Spinal cord (tissue), 10 donors: ENCODE measurements around the gene BLVRB. TPM values are rescaled to one million over a fixed set of nuclear protein-coding genes. Genes with fewer than 3 reads are reported as not detected.
"Not testable (repeated sequence)": the region's sequence is repeated elsewhere in the genome, so short reads cannot be mapped to it uniquely, and the experiment has no call there.

Experiments used
- DNase-seq, 6 donors: peaks; one replicate each; pipeline versions ENCODE4 v3.0.0 to v3.0.0-alpha.2; 2013 to 2015; ENCODE audit warnings: low spot score in 6 of 6, low read depth in 4 of 6
- H3K27ac ChIP-seq: one replicate; pipeline ENCODE4 v1.5.1; 2013; ENCODE audit warnings: low read depth, low read length, control low read depth
- H3K27me3 ChIP-seq: one replicate; pipeline ENCODE4 v1.6.1; 2013; ENCODE audit warnings: low read length; ENCODE audit not compliant: control insufficient read depth, insufficient read depth
- H3K36me3 ChIP-seq: one replicate; pipeline ENCODE4 v1.6.1; 2013; ENCODE audit warnings: low read length; ENCODE audit not compliant: control insufficient read depth, insufficient read depth
- H3K4me1 ChIP-seq: one replicate; pipeline ENCODE4 v1.6.1; 2013; ENCODE audit warnings: low read length; ENCODE audit not compliant: control insufficient read depth, insufficient read depth
- H3K4me3 ChIP-seq: one replicate; pipeline ENCODE4 v1.5.1; 2013; ENCODE audit warnings: low read depth, low read length, control low read depth
- H3K9me3 ChIP-seq: one replicate; pipeline ENCODE4 v1.6.1; 2013; ENCODE audit warnings: low read length; ENCODE audit not compliant: control insufficient read depth, insufficient read depth
- WGBS: methylation state at CpG from one replicate; pipeline ENCODE4 v1.1.5; 2013; ENCODE audit warnings: missing lambda C conversion rate; ENCODE audit not compliant: insufficient coverage; 5-methylcytosine and 5-hydroxymethylcytosine counted together
- polyA plus RNA-seq, 2 donors: library from polyadenylated mRNA; unstranded; fragments of 120-200 nt; gene quantifications; one replicate each; pipeline ENCODE4 v1.2.1, GENCODE V29; 2013; ENCODE audit not compliant: insufficient read length in 2 of 2
- total RNA-seq, 2 donors: library from RNA; depleted of rRNA in 1 of 2; stranded (reverse); fragments of 120-200 nt in 1 of 2; fragments of >200 nt in 1 of 2; gene quantifications; one replicate each; pipeline versions ENCODE4 v1.2.3 to v1.2.4, GENCODE V29; 2013 to 2014
- donor health status: healthy.

The BLVRB gene
- total and polyA plus RNA-seq, 4 donors = 23.0 to 102 (median 49.1) TPM

DNA sequence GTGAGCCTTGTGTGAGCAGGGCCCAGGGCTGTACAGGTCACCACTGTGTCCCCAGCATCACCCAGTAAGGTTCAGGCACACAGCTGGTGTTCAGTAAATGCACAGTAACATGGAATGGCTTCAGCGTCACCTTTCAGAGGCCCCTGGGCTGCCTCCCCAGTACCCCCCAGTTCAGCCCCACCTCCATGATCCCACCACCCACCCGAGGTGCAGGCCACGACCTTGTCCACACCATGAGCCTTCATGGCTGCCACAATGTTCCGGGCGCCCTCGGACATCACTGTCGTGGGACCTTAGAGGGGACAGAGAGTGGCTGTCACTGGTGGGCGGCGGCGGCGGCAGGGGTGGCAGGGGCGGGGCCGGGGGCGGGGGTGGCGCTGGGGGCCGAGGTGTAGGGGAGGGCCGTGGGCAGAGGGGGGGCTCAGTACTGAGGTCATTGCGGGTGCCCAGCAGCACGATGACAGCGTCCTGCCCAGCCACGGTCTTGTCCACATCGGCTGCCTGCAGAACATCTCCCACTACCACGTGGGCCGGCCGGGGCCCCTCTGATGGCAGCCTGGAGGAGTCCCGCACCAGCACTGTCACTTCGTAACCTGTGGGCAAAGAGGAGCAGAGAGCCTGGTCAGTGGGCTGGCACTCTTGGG lies 7.5 kb downstream of the BLVRB start:
- no peak for DNase-seq
- H3K27ac ChIP-seq = no peak overlapping the region
- H3K4me3 ChIP-seq = no peak overlapping the region
- no peaks in the 10 kb centered on the region for H3K27me3 ChIP-seq
- H3K4me1 ChIP-seq = no peaks in the 10 kb centered on the region
- H3K36me3 ChIP-seq = no peaks in the 10 kb centered on the region
- 88% methylated on average over 16 of the region's 27 CpGs for WGBS
- H3K9me3 ChIP-seq = no peaks in the 10 kb centered on the region

DNA sequence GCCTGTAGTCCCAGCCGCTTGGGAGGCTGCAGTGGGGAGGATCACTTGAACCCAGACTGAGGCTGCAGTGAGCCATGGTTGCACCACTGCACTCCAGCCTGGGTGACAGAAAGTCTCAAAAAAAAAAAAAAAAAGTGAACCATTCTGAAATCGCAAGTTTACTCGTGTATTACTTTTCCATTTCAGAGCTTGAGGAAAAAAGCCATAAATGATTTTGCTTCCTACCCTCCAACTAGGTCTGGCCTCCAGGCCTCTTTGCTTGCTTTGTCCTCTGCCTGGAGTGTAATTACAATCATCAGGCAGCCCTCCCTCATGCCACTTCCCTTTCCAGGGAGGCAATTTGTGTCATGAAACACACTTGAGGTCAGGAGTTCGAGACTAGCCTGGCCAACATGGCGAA lies 8.5 kb downstream of the BLVRB start:
- H3K9me3 ChIP-seq = no peaks in the 10 kb centered on the region
- no peak for DNase-seq
- H3K27me3 ChIP-seq = no peaks in the 10 kb centered on the region
- 93% methylated on average over 3 of the region's 5 CpGs for WGBS
- no peak overlapping the region for H3K27ac ChIP-seq
- H3K4me3 ChIP-seq = no peak overlapping the region
- no peaks in the 10 kb centered on the region for H3K36me3 ChIP-seq
- H3K4me1 ChIP-seq = no peaks in the 10 kb centered on the region

GRCh38 chr19:40453943-40454342 lies 11.6 kb downstream of the BLVRB start:
- H3K36me3 ChIP-seq, DNase-seq, H3K4me1 ChIP-seq, H3K27ac ChIP-seq, H3K4me3 ChIP-seq, H3K9me3 ChIP-seq, H3K27me3 ChIP-seq: not testable (repeated sequence)
- WGBS = 95% methylated on average over 4 of the region's 6 CpGs

DNA sequence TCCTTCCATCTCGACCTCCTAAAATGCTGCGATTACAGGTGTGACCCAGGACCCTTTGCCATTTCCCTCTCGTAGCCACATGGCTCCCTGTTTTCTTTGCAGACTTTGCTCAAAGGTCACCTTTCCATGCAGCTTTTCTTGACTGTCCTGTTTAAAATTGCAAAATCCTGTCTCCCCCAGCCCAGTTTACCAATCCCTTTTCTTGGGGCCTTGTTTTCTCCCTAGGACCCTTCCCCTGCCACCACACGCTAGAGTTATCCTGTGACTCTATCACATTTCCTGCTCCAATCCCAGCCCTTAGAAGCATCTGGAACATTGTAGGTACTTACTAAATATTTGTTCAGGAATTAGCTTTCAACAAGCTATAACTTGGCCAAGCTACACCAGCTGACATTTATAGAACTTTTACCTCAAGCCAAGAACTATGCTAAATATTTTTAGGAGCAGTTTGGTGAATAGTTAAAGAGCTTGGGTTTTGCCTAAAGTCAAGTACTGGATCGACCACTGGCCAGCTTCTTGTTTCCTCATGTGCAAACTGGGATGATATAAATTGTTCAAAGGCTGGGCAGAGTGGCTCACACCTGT lies 12.3 kb downstream of the BLVRB start:
- no peaks in the 10 kb centered on the region for H3K9me3 ChIP-seq
- WGBS = 95% methylated on average over 4 of the region's 5 CpGs
- no peaks in the 10 kb centered on the region for H3K36me3 ChIP-seq

DNA sequence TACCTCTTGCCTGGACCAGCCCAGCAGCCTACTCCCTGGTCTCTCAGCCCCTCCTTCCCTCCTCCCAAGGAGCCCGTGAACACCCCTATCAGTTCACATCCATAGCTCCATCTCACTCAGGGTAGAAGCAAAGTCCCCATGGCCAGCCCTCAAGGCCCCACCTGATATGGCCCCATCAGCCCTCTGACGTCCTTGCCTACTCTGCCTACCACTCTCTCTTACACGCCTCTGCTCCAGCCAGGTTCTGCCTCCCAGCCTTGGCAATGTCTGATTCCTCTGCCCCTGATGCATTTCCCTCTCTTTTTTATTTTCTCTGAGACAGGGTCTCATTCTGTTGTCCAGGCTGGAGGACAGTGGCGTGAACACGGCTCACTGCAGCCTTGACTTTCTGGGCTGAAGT lies 13.5 kb downstream of the BLVRB start:
- no peak overlapping the region for H3K27ac ChIP-seq
- no peaks in the 10 kb centered on the region for H3K9me3 ChIP-seq
- 55% methylated on average over 5 of the region's 5 CpGs for WGBS
- no peak for DNase-seq
- no peak overlapping the region for H3K4me3 ChIP-seq
- H3K36me3 ChIP-seq = peaks cover 3% of the 10 kb centered on the region
- no peaks in the 10 kb centered on the region for H3K27me3 ChIP-seq
- H3K4me1 ChIP-seq = no peaks in the 10 kb centered on the region

More for the DNA sequence above, 12.3 kb downstream of the BLVRB start:
- H3K4me1 ChIP-seq = no peaks in the 10 kb centered on the region
- no peak overlapping the region for H3K27ac ChIP-seq
- H3K4me3 ChIP-seq = no peak overlapping the region
- DNase-seq = no peak
- no peaks in the 10 kb centered on the region for H3K27me3 ChIP-seq

DNA sequence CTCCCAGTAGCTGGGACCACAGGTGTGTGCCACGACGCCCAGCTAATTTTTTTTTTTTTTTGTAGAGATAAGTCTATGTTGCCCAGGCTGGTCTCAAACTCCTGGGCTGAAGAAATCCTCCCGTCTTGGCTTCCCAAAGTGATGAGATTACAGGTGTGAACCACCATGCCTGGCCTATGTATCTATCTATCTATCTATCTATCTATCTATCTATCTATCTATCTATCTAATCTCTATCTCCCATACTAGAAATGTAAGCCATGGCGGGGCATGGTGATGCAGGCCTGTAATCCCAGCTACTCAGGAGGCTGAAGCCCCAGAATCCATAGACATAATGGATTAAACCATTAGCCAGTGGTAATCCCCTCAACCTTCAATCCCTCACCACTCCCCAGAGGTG lies 14.9 kb downstream of the BLVRB start:
- Histone ChIP-seq H3K36me3 (peaks cover 3% of the 10 kb centered on the region), H3K9me3 (no peaks in the 10 kb centered on the region), H3K27ac (no peak overlapping the region), H3K4me1 (no peaks in the 10 kb centered on the region), H3K27me3 (no peaks in the 10 kb centered on the region), H3K4me3 (no peak overlapping the region)
- 100% methylated on average over 2 of the region's 4 CpGs for WGBS
- DNase-seq = no peak

DNA sequence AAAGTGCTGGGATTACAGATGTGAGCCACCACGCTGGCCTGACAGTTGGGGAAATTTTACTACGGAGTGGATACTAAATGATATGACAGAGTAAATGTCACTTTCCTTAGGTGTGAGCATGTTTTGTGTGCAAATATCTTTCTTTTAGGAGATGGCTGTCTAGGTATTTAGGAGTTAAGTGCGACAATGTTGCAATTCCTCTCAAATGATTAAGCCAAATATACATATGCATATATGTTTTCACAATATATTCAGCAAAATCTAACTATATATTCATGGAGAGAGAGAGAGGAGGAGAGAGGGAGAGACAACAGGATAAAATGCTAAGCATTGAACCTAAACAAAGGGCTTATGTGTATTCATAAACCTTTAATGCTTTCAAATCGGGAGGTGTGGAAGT lies 16.0 kb downstream of the BLVRB start:
- WGBS = 87% methylated on average over 3 of the region's 4 CpGs
- Histone ChIP-seq H3K4me3 (no peak overlapping the region), H3K27me3 (no peaks in the 10 kb centered on the region), H3K9me3 (no peaks in the 10 kb centered on the region), H3K36me3 (peaks cover 3% of the 10 kb centered on the region), H3K4me1 (peaks cover 6% of the 10 kb centered on the region), H3K27ac (no peak overlapping the region)
- DNase-seq = no peak

- Histone ChIP-seq H3K27ac (no peak overlapping the region), H3K9me3 (no peaks in the 10 kb centered on the region), H3K4me3 (no peak overlapping the region), H3K27me3 (no peaks in the 10 kb centered on the region), H3K36me3 (peaks cover 10% of the 10 kb centered on the region), H3K4me1 (peaks cover 16% of the 10 kb centered on the region)
- whole genome bisulfite sequencing = 74% methylated on average over 7 of the region's 8 CpGs
- no peak for DNase-seq
Observed at GRCh38 chr19:40446263-40446784, 19.2 kb downstream of the BLVRB start.

DNA sequence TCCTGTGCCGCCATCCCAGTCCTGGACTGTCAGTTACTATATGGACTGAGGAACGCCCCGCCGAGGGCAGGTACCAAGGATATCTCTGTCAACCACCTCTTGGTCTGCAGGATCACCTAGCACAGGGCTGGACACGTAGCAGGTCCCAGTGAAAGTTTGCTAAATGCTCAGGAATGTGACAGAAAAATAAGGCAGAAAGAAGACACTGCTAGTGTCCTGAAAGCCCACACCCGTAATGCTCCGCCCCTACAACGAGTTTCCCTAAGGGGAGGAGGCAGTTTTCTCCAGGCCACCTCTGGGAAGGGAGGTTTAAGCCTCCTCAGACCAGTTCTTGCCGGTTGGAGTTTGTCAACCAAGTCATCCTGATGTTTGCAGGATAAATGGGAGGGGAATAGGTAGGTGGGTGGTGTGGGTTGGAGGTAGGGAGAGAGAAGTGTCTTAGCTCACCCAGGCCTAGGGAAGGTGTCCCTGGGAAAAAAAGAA lies 19.7 kb downstream of the BLVRB start:
- no peaks in the 10 kb centered on the region for H3K9me3 ChIP-seq
- H3K27me3 ChIP-seq = no peaks in the 10 kb centered on the region
- WGBS = 72% methylated on average over 7 of the region's 9 CpGs
- H3K4me1 ChIP-seq = peaks cover 16% of the 10 kb centered on the region
- H3K27ac ChIP-seq = peak overlapping the region; percentile 42
- peak in 1 of 6 donors; percentile 26 for DNase-seq
- no peak overlapping the region for H3K4me3 ChIP-seq
- H3K36me3 ChIP-seq = peaks cover 15% of the 10 kb centered on the region

DNA sequence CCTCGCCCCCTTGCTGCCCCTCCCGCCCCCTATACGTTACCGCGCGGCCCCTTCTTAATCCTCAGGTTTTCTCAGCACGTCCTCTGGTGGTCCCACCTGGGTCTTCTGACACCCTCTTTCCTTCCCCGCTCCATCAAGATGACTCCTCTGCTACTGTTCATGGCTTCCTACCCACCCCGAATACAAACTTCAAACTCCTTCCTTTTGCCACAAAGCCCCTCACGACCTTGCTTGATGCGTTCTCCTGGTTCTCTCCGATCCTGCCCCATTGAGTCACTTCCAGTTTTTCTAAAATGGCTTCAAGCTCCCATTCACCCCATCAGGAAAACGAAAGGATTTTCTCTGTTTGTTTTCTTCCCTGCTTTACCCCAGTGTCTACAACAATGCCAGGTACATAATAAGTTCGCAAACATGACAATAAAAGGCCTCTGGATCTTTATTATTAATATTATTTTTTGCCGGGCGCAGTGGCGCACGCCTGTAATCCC lies 20.7 kb downstream of the BLVRB start:
- peaks cover 20% of the 10 kb centered on the region for H3K36me3 ChIP-seq
- under 1% methylated on average over 12 of the region's 18 CpGs for WGBS

More for the DNA sequence above, 20.7 kb downstream of the BLVRB start:
- H3K27me3 ChIP-seq = no peaks in the 10 kb centered on the region
- no peaks in the 10 kb centered on the region for H3K9me3 ChIP-seq
- H3K27ac ChIP-seq = peak overlapping the region; percentile 99
- H3K4me1 ChIP-seq = peaks cover 16% of the 10 kb centered on the region
- peak overlapping the region; percentile 89 for H3K4me3 ChIP-seq
- DNase-seq = no peak
